ENCODE data around the gene DUSP7. TPM values are rescaled to one million over a fixed set of nuclear protein-coding genes. Genes with fewer than 3 reads are reported as not detected.

DUSP7 gene
- total RNA-seq, 1 donor from 2014 or later, result 21.7 TPM

GRCh38 chr3:52031896-52032295 is 24.5 kb downstream of the DUSP7 start:
- no peak for DNase-seq (ENCODE audit: low spot score)
- no peaks in the 10 kb centered on the region for H3K36me3 Mint-ChIP-seq (ENCODE audit: low read depth, unreplicated experiment)
- TF ChIP-seq, protein P1, sequence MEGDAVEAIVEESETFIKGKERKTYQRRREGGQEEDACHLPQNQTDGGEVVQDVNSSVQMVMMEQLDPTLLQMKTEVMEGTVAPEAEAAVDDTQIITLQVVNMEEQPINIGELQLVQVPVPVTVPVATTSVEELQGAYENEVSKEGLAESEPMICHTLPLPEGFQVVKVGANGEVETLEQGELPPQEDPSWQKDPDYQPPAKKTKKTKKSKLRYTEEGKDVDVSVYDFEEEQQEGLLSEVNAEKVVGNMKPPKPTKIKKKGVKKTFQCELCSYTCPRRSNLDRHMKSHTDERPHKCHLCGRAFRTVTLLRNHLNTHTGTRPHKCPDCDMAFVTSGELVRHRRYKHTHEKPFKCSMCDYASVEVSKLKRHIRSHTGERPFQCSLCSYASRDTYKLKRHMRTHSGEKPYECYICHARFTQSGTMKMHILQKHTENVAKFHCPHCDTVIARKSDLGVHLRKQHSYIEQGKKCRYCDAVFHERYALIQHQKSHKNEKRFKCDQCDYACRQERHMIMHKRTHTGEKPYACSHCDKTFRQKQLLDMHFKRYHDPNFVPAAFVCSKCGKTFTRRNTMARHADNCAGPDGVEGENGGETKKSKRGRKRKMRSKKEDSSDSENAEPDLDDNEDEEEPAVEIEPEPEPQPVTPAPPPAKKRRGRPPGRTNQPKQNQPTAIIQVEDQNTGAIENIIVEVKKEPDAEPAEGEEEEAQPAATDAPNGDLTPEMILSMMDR (IDR thresholded peaks at IDR 0.05; ENCODE audit: unreplicated experiment), result no peak
- no peak overlapping the region for H3K4me3 Mint-ChIP-seq (ENCODE audit: unreplicated experiment)
- peaks cover 6% of the 10 kb centered on the region for H3K27me3 Mint-ChIP-seq (ENCODE audit: unreplicated experiment)
- H3K4me1 Mint-ChIP-seq (ENCODE audit: unreplicated experiment), result peaks cover 3% of the 10 kb centered on the region
- no peaks in the 10 kb centered on the region for H3K9me3 Mint-ChIP-seq (ENCODE audit: unreplicated experiment)
- no peak overlapping the region for H3K27ac Mint-ChIP-seq (ENCODE audit: unreplicated experiment)

DNA sequence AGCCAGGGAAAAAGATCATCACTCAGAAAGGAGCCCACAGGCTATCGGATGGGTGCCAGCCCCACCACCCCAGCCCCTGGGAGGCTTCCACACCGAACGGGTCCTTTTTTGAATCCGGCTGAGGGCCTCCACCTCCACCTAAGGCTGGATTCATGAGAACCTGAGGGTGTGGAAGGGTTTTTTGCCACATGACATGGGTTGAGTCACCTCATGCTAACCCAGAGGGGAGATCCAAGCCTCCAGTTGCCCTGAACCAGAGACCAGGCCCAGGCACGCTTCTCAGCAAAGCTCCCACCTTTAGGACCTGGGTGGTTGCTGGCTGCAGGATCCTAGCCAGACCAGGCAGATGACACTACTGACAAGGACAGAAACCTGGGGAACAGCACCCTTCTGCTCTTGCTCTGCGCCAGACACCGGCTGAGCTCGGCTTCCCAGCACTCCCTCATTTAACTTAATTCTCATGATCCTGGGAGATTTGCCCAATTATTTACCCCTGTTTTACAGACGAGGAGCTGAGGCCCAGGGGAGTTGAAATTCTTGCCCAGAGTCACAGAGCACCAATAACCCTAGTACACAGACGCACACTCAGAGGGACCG is 25.6 kb downstream of the DUSP7 start:
- Mint-ChIP-seq H3K36me3 (ENCODE audit: low read depth, unreplicated experiment) (no peaks in the 10 kb centered on the region), H3K27ac (ENCODE audit: unreplicated experiment) (no peak overlapping the region), H3K9me3 (ENCODE audit: unreplicated experiment) (no peaks in the 10 kb centered on the region), H3K27me3 (ENCODE audit: unreplicated experiment) (peaks cover 11% of the 10 kb centered on the region), H3K4me3 (ENCODE audit: unreplicated experiment) (no peak overlapping the region), H3K4me1 (ENCODE audit: unreplicated experiment) (peaks cover 9% of the 10 kb centered on the region)
- no peak for DNase-seq (ENCODE audit: low spot score)
- TF ChIP-seq, protein P1 (IDR thresholded peaks at IDR 0.05; ENCODE audit: unreplicated experiment), result no peak

GRCh38 chr3:52029535-52029934 is 26.8 kb downstream of the DUSP7 start:
- H3K4me3 Mint-ChIP-seq (ENCODE audit: unreplicated experiment), result no peak overlapping the region
- H3K27ac Mint-ChIP-seq (ENCODE audit: unreplicated experiment), result no peak overlapping the region
- peaks cover 20% of the 10 kb centered on the region for H3K4me1 Mint-ChIP-seq (ENCODE audit: unreplicated experiment)
- DNase-seq (ENCODE audit: low spot score), result no peak
- peaks cover 11% of the 10 kb centered on the region for H3K27me3 Mint-ChIP-seq (ENCODE audit: unreplicated experiment)
- TF ChIP-seq, protein P1 (IDR thresholded peaks at IDR 0.05; ENCODE audit: unreplicated experiment), result no peak
- no peaks in the 10 kb centered on the region for H3K9me3 Mint-ChIP-seq (ENCODE audit: unreplicated experiment)
- no peaks in the 10 kb centered on the region for H3K36me3 Mint-ChIP-seq (ENCODE audit: low read depth, unreplicated experiment)

GRCh38 chr3:52029053-52029452 is 27.3 kb downstream of the DUSP7 start:
- TF ChIP-seq, protein P1 (IDR thresholded peaks at IDR 0.05; ENCODE audit: unreplicated experiment), result no peak
- Mint-ChIP-seq H3K9me3 (ENCODE audit: unreplicated experiment) (no peaks in the 10 kb centered on the region), H3K4me3 (ENCODE audit: unreplicated experiment) (no peak overlapping the region), H3K4me1 (ENCODE audit: unreplicated experiment) (peaks cover 25% of the 10 kb centered on the region), H3K27me3 (ENCODE audit: unreplicated experiment) (peaks cover 11% of the 10 kb centered on the region), H3K27ac (ENCODE audit: unreplicated experiment) (no peak overlapping the region), H3K36me3 (ENCODE audit: low read depth, unreplicated experiment) (no peaks in the 10 kb centered on the region)
- DNase-seq (ENCODE audit: low spot score), result no peak

DNA sequence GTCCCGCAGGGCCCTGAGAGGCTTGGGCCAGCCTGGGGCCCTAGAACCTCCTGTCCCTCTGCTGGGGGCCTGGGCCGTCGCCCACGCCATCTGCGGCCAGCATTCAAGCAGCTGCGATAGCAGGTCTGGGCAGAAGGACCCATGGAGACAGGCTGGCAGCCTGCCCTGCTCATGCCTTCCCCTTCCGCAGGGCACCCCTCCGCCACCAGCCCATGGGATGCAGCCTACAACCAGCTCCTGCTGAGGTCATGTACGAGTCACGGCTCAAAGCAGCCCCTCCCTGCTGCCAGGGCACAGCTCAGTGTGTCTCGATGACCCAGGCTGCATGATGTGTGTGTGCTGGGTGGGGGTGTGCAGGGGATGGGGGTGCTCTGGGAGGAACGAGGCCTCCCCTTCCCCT is 27.8 kb downstream of the DUSP7 start:
- Mint-ChIP-seq H3K36me3 (ENCODE audit: low read depth, unreplicated experiment) (no peaks in the 10 kb centered on the region), H3K4me3 (ENCODE audit: unreplicated experiment) (no peak overlapping the region), H3K4me1 (ENCODE audit: unreplicated experiment) (peaks cover 29% of the 10 kb centered on the region), H3K27ac (ENCODE audit: unreplicated experiment) (no peak overlapping the region), H3K9me3 (ENCODE audit: unreplicated experiment) (no peaks in the 10 kb centered on the region), H3K27me3 (ENCODE audit: unreplicated experiment) (peaks cover 10% of the 10 kb centered on the region)
- no peak for DNase-seq (ENCODE audit: low spot score)
- TF ChIP-seq, protein P1 (IDR thresholded peaks at IDR 0.05; ENCODE audit: unreplicated experiment), result no peak

All from endothelial cell (in vitro differentiated cells).